ENCODE results near the gene SPATA33. TPM values are rescaled to one million over a fixed set of nuclear protein-coding genes. Genes with fewer than 3 reads are reported as not detected.
"Not testable (repeated sequence)": the region's sequence is repeated elsewhere in the genome, so short reads cannot be mapped to it uniquely, and the experiment has no call there.

The SPATA33 gene
- total RNA-seq, 2 experiments from 2014 or later, result 14.5 to 14.8 TPM

GRCh38 chr16:89658221-89658879 is 714 bp downstream of the SPATA33 start:
- ChIA-PET POLR2A (no interaction called here), CTCF (interaction anchor here (1.1 to 2.1 kb wide), 2 partner anchors 12 to 42 kb away, joined by 3 to 13 read pairs; no protein-coding TSS in a partner anchor)
- H3K36me3 Mint-ChIP-seq (ENCODE audit: low read depth), result peaks cover 32% of the 10 kb centered on the region
- peaks cover 48% of the 10 kb centered on the region for H3K4me1 Mint-ChIP-seq
- H3K27ac Mint-ChIP-seq, result peak overlapping the region; percentile 74
- no peaks in the 10 kb centered on the region for H3K27me3 Mint-ChIP-seq
- H3K9me3 Mint-ChIP-seq, result no peaks in the 10 kb centered on the region
- H3K4me3 Mint-ChIP-seq, result peak overlapping the region; percentile 79
- no peak for DNase-seq

GRCh38 chr16:89660146-89660545 is 2.5 kb downstream of the SPATA33 start:
- H3K9me3 Mint-ChIP-seq, result no peaks in the 10 kb centered on the region
- CTCF ChIA-PET, result no interaction called here
- no peaks in the 10 kb centered on the region for H3K27me3 Mint-ChIP-seq
- DNase-seq, result no peak
- peaks cover 29% of the 10 kb centered on the region for H3K36me3 Mint-ChIP-seq (ENCODE audit: low read depth)
- peak overlapping the region; percentile 38 for H3K4me3 Mint-ChIP-seq
- no peak overlapping the region for H3K27ac Mint-ChIP-seq
- POLR2A ChIA-PET, result no interaction called here
- H3K4me1 Mint-ChIP-seq, result peaks cover 41% of the 10 kb centered on the region

- no peak for DNase-seq
- ChIA-PET POLR2A (no interaction called here), CTCF (no interaction called here)
- H3K4me1 Mint-ChIP-seq, result peaks cover 30% of the 10 kb centered on the region
- peaks cover 28% of the 10 kb centered on the region for H3K36me3 Mint-ChIP-seq (ENCODE audit: low read depth)
- H3K27ac Mint-ChIP-seq, result no peak overlapping the region
- no peaks in the 10 kb centered on the region for H3K9me3 Mint-ChIP-seq
- H3K4me3 Mint-ChIP-seq, result no peak overlapping the region
- H3K27me3 Mint-ChIP-seq, result no peaks in the 10 kb centered on the region
Observed at GRCh38 chr16:89661215-89661614, 3.6 kb downstream of the SPATA33 start.

- H3K9me3 Mint-ChIP-seq, H3K27me3 Mint-ChIP-seq, DNase-seq, H3K4me3 Mint-ChIP-seq, POLR2A ChIA-PET, H3K27ac Mint-ChIP-seq: not testable (repeated sequence)
- CTCF ChIA-PET, result interaction anchor here (1.2 kb wide), 1 partner anchor 197 kb away, joined by 3 read pairs; no protein-coding TSS in a partner anchor
- Mint-ChIP-seq H3K4me1 (peaks cover 28% of the 10 kb centered on the region), H3K36me3 (ENCODE audit: low read depth) (peaks cover 30% of the 10 kb centered on the region)
Observed at GRCh38 chr16:89664238-89664637, 6.6 kb downstream of the SPATA33 start.

- H3K4me1 Mint-ChIP-seq, result peaks cover 18% of the 10 kb centered on the region
- H3K4me3 Mint-ChIP-seq, H3K9me3 Mint-ChIP-seq, H3K27me3 Mint-ChIP-seq, DNase-seq, POLR2A ChIA-PET, H3K27ac Mint-ChIP-seq: not testable (repeated sequence)
- peaks cover 13% of the 10 kb centered on the region for H3K36me3 Mint-ChIP-seq (ENCODE audit: low read depth)
- CTCF ChIA-PET, result interaction anchor here (0.6 kb wide), 1 partner anchor 320 kb away, joined by 3 read pairs; no protein-coding TSS in a partner anchor
Observed at GRCh38 chr16:89667000-89667399, 9.4 kb downstream of the SPATA33 start.

GRCh38 chr16:89667633-89668032 is 10.0 kb downstream of the SPATA33 start:
- Mint-ChIP-seq H3K9me3 (peaks cover 6% of the 10 kb centered on the region), H3K4me3 (no peak overlapping the region), H3K27me3 (no peaks in the 10 kb centered on the region), H3K27ac (no peak overlapping the region), H3K36me3 (ENCODE audit: low read depth) (peaks cover 13% of the 10 kb centered on the region), H3K4me1 (peaks cover 18% of the 10 kb centered on the region)
- DNase-seq, result no peak
- ChIA-PET POLR2A (interaction anchor here (0.6 kb wide), 1 partner anchor 166 kb away, joined by 3 read pairs; no protein-coding TSS in a partner anchor), CTCF (interaction anchor here (0.6 to 1.5 kb wide), 4 partner anchors 32 to 320 kb away, joined by 3 read pairs; no protein-coding TSS in a partner anchor)

- no peak overlapping the region for H3K4me3 Mint-ChIP-seq
- DNase-seq, result no peak
- H3K27me3 Mint-ChIP-seq, result no peaks in the 10 kb centered on the region
- H3K4me1 Mint-ChIP-seq, result peaks cover 18% of the 10 kb centered on the region
- ChIA-PET POLR2A (no interaction called here), CTCF (interaction anchor here (1.5 kb wide), 2 partner anchors 31 to 192 kb away, joined by 3 read pairs; no protein-coding TSS in a partner anchor)
- H3K36me3 Mint-ChIP-seq (ENCODE audit: low read depth), result peaks cover 8% of the 10 kb centered on the region
- no peak overlapping the region for H3K27ac Mint-ChIP-seq
- peaks cover 6% of the 10 kb centered on the region for H3K9me3 Mint-ChIP-seq
Observed at GRCh38 chr16:89668790-89669158, 11.1 kb downstream of the SPATA33 start.

GRCh38 chr16:89669755-89670154 is 12.1 kb downstream of the SPATA33 start:
- H3K4me1 Mint-ChIP-seq, result peaks cover 18% of the 10 kb centered on the region
- DNase-seq, result no peak
- peaks cover 6% of the 10 kb centered on the region for H3K9me3 Mint-ChIP-seq
- no peak overlapping the region for H3K4me3 Mint-ChIP-seq
- POLR2A ChIA-PET, result no interaction called here
- CTCF ChIA-PET, result interaction anchor here (1.3 kb wide), 1 partner anchor 191 kb away, joined by 3 read pairs; no protein-coding TSS in a partner anchor
- no peaks in the 10 kb centered on the region for H3K27me3 Mint-ChIP-seq
- H3K36me3 Mint-ChIP-seq (ENCODE audit: low read depth), result peaks cover 8% of the 10 kb centered on the region
- H3K27ac Mint-ChIP-seq, result no peak overlapping the region

GRCh38 chr16:89670496-89671431 is 13.1 kb downstream of the SPATA33 start:
- Mint-ChIP-seq H3K27me3 (no peaks in the 10 kb centered on the region), H3K27ac (no peak overlapping the region), H3K36me3 (ENCODE audit: low read depth) (peaks cover 8% of the 10 kb centered on the region), H3K4me3 (no peak overlapping the region), H3K4me1 (peaks cover 18% of the 10 kb centered on the region), H3K9me3 (peaks cover 6% of the 10 kb centered on the region)
- DNase-seq, result no peak
- ChIA-PET POLR2A (no interaction called here), CTCF (interaction anchor here (0.6 to 1.3 kb wide), 5 partner anchors 12 to 190 kb away, joined by 3 to 4 read pairs (median 3); no protein-coding TSS in a partner anchor)

- DNase-seq; H3K4me3 Mint-ChIP-seq; H3K36me3 Mint-ChIP-seq (ENCODE audit: low read depth); POLR2A ChIA-PET; H3K27ac Mint-ChIP-seq; H3K27me3 Mint-ChIP-seq; H3K9me3 Mint-ChIP-seq: not testable (repeated sequence)
- CTCF ChIA-PET, result interaction anchor here (0.6 kb wide), 2 partner anchors 19 to 174 kb away, joined by 3 to 4 read pairs; no protein-coding TSS in a partner anchor
- H3K4me1 Mint-ChIP-seq, result peaks cover 18% of the 10 kb centered on the region
Observed at GRCh38 chr16:89671565-89671964, 13.9 kb downstream of the SPATA33 start.

GRCh38 chr16:89672177-89672941 is 14.7 kb downstream of the SPATA33 start:
- H3K27me3 Mint-ChIP-seq, result no peaks in the 10 kb centered on the region
- H3K4me3 Mint-ChIP-seq, result no peak overlapping the region
- no peaks in the 10 kb centered on the region for H3K36me3 Mint-ChIP-seq (ENCODE audit: low read depth)
- no peaks in the 10 kb centered on the region for H3K9me3 Mint-ChIP-seq
- peaks cover 18% of the 10 kb centered on the region for H3K4me1 Mint-ChIP-seq
- no peak overlapping the region for H3K27ac Mint-ChIP-seq
- CTCF ChIA-PET, result no interaction called here
- POLR2A ChIA-PET, result no interaction called here
- DNase-seq, result no peak

GRCh38 chr16:89678258-89678657 is 20.6 kb downstream of the SPATA33 start:
- H3K36me3 Mint-ChIP-seq (ENCODE audit: low read depth), result peaks cover 2% of the 10 kb centered on the region
- no peaks in the 10 kb centered on the region for H3K4me1 Mint-ChIP-seq
- no peaks in the 10 kb centered on the region for H3K27me3 Mint-ChIP-seq
- no peaks in the 10 kb centered on the region for H3K9me3 Mint-ChIP-seq
- no peak overlapping the region for H3K4me3 Mint-ChIP-seq
- ChIA-PET POLR2A (no interaction called here), CTCF (interaction anchor here (0.6 to 1.0 kb wide), 3 partner anchors 11 to 166 kb away, joined by 3 to 6 read pairs (median 3); no protein-coding TSS in a partner anchor)
- no peak for DNase-seq
- no peak overlapping the region for H3K27ac Mint-ChIP-seq

Data from activated CD4-positive, alpha-beta T cell treated with anti-CD3 and anti-CD28 coated beads, Interleukin-2, amount 10 ng/mL, durations not matched to agents 7 days and 5 days (primary cell).